Tibial nerve (tissue), 4 donors: ENCODE results near the gene SLMAP. TPM values are rescaled to one million over a fixed set of nuclear protein-coding genes. Genes with fewer than 3 reads are reported as not detected.

Experiments used
- DNase-seq, 2 donors: peaks; one replicate each; pipeline ENCODE4 v3.0.0-alpha.2; 2019; ENCODE audit warnings: low spot score in 2 of 2
- H3K27ac ChIP-seq, 4 donors: fragments of 200-600 bp; sonication (generic) in 3 of 4; one replicate each; pipeline ENCODE4 v1.5.1; 2017 to 2019; ENCODE audit warnings: mild to moderate bottlenecking in 1 of 4
- H3K27me3 ChIP-seq, 2 donors: fragments of 200-600 bp; sonication (generic) in 1 of 2; one replicate each; pipeline versions ENCODE4 v1.5.1 to v1.6.0; 2017 to 2019
- H3K36me3 ChIP-seq, 3 donors: fragments of 200-600 bp; sonication (generic); one replicate each; pipeline ENCODE4 v1.5.1; 2018 to 2019
- H3K4me1 ChIP-seq, 4 donors: fragments of 200-600 bp; sonication (generic) in 3 of 4; one replicate each; pipeline ENCODE4 v1.5.1; 2017 to 2019
- H3K4me3 ChIP-seq, 4 donors: fragments of 200-600 bp; sonication (generic) in 3 of 4; one replicate each; pipeline ENCODE4 v1.5.1; 2017 to 2019; ENCODE audit warnings: mild to moderate bottlenecking in 1 of 4, moderate library complexity in 1 of 4
- H3K9me3 ChIP-seq, 4 donors: fragments of 200-600 bp; sonication (generic) in 3 of 4; one replicate each; pipeline ENCODE4 v1.5.1; 2017 to 2019
- CTCF ChIP-seq, 5 experiments: fragments of 200-600 bp in 3 of 5; fragments of 450-650 bp in 2 of 5; sonication (generic) in 3 of 5; IDR thresholded peaks; one replicate each; pipeline ENCODE4 v1.5.1; 2016 to 2019; ENCODE audit warnings: antibody characterized with exemption in 5 of 5, mild to moderate bottlenecking in 3 of 5, moderate library complexity in 2 of 5
- EP300 ChIP-seq, 2 donors: sonication (generic); formaldehyde crosslinking; IDR thresholded peaks; one replicate each; pipeline ENCODE4 v1.6.1; 2017; ENCODE audit warnings: antibody characterized with exemption in 2 of 2, mild to moderate bottlenecking in 1 of 2
- POLR2A ChIP-seq, 2 donors: fragments of 450-650 bp; IDR thresholded peaks; one replicate each; pipeline ENCODE4 v1.6.1; 2017; ENCODE audit warnings: antibody characterized with exemption in 2 of 2, mild to moderate bottlenecking in 2 of 2, moderate library complexity in 2 of 2
- WGBS, 2 donors: methylation state at CpG; one replicate each; pipeline ENCODE4 v1.1.5; 2018; 5-methylcytosine and 5-hydroxymethylcytosine counted together
- total RNA-seq, 4 donors: library from RNA; depleted of rRNA; stranded (reverse); fragments of >200 nt; gene quantifications; one replicate each; pipeline ENCODE4 v1.1.0, GENCODE V29; 2016

Gene SLMAP
- total RNA-seq, 4 donors from 2014 or later, result 66.6 to 101 (median 87.4) TPM

- H3K27me3 ChIP-seq, result no peaks in the 10 kb centered on the region
- WGBS, 2 donors, result 55 to 58% methylated on average over 5 of the region's 5 CpGs
- H3K36me3 ChIP-seq, result no peaks in the 10 kb centered on the region
- H3K9me3 ChIP-seq, result no peaks in the 10 kb centered on the region
- H3K4me3 ChIP-seq, result no peak overlapping the region
- TF ChIP-seq EP300 (IDR thresholded peaks at IDR 0.05) (no peak), CTCF (IDR thresholded peaks at IDR 0.05) (no peak), POLR2A (IDR thresholded peaks at IDR 0.05) (no peak)
- DNase-seq, result no peak
- peaks cover 0 to 3% (median 0%) of the 10 kb centered on the region in 4 donors for H3K4me1 ChIP-seq
- H3K27ac ChIP-seq, result peak overlapping the region in 2 of 4 donors; percentile 1 to 26
Measured at GRCh38 chr3:57738391-57738790, 17.7 kb upstream of the SLMAP start.

- TF ChIP-seq POLR2A (IDR thresholded peaks at IDR 0.05), result no peak
- TF ChIP-seq CTCF (IDR thresholded peaks at IDR 0.05), result no peak
- no peak for TF ChIP-seq EP300 (IDR thresholded peaks at IDR 0.05)
- 94 to 96% methylated on average over 5 of the region's 5 CpGs for WGBS, 2 donors
- Histone ChIP-seq H3K9me3 (no peaks in the 10 kb centered on the region), H3K27me3 (no peaks in the 10 kb centered on the region), H3K4me1 (peaks cover 0 to 3% (median 0%) of the 10 kb centered on the region in 4 donors), H3K27ac (no peak overlapping the region), H3K4me3 (no peak overlapping the region), H3K36me3 (no peaks in the 10 kb centered on the region)
- DNase-seq, result no peak
Measured at GRCh38 chr3:57740027-57740426, 16.1 kb upstream of the SLMAP start.

GRCh38 chr3:57743496-57743895 lies 12.6 kb upstream of the SLMAP start:
- H3K4me3 ChIP-seq, result no peak overlapping the region
- H3K27ac ChIP-seq, result no peak overlapping the region
- H3K4me1 ChIP-seq, result no peaks in the 10 kb centered on the region
- TF ChIP-seq EP300 (IDR thresholded peaks at IDR 0.05), result no peak
- no peak for TF ChIP-seq POLR2A (IDR thresholded peaks at IDR 0.05)
- TF ChIP-seq CTCF (IDR thresholded peaks at IDR 0.05), result no peak
- H3K9me3 ChIP-seq, result no peaks in the 10 kb centered on the region
- WGBS, 2 donors, result 63 to 82% methylated on average over 1 of the region's 1 CpG
- DNase-seq, result no peak
- no peaks in the 10 kb centered on the region for H3K27me3 ChIP-seq
- H3K36me3 ChIP-seq, result no peaks in the 10 kb centered on the region

- H3K27me3 ChIP-seq, result no peaks in the 10 kb centered on the region
- TF ChIP-seq CTCF (IDR thresholded peaks at IDR 0.05), result no peak
- TF ChIP-seq POLR2A (IDR thresholded peaks at IDR 0.05), result no peak
- TF ChIP-seq EP300 (IDR thresholded peaks at IDR 0.05), result no peak
- DNase-seq, result no peak
- no peak overlapping the region for H3K4me3 ChIP-seq
- H3K4me1 ChIP-seq, result no peaks in the 10 kb centered on the region
- WGBS, 2 donors, result 31 to 59% methylated on average over 3 of the region's 3 CpGs
- H3K27ac ChIP-seq, result no peak overlapping the region
- no peaks in the 10 kb centered on the region for H3K36me3 ChIP-seq
- H3K9me3 ChIP-seq, result no peaks in the 10 kb centered on the region
Measured at GRCh38 chr3:57745101-57745500, 11.0 kb upstream of the SLMAP start.

- Histone ChIP-seq H3K4me1 (peaks cover 0 to 6% (median 0%) of the 10 kb centered on the region in 4 donors), H3K36me3 (no peaks in the 10 kb centered on the region), H3K27ac (no peak overlapping the region), H3K27me3 (no peaks in the 10 kb centered on the region), H3K4me3 (no peak overlapping the region), H3K9me3 (no peaks in the 10 kb centered on the region)
- 83 to 96% methylated on average over 17 of the region's 17 CpGs for WGBS, 2 donors
- DNase-seq, result no peak
- no peak for TF ChIP-seq CTCF (IDR thresholded peaks at IDR 0.05)
- no peak for TF ChIP-seq POLR2A (IDR thresholded peaks at IDR 0.05)
- no peak for TF ChIP-seq EP300 (IDR thresholded peaks at IDR 0.05)
Measured at GRCh38 chr3:57746156-57747010, 9.7 kb upstream of the SLMAP start.
